GM21367 (cell line): ENCODE results near the gene SLC22A2.
"Not testable (repeated sequence)": the region's sequence is repeated elsewhere in the genome, so short reads cannot be mapped to it uniquely, and the experiment has no call there.

ENCODE experiments used
- ATAC-seq: cut with Tn5 transposase; IDR thresholded peaks from one replicate; pipeline ENCODE4 v1.9.1; 2021; ENCODE audit not compliant: unreplicated experiment

Gene SLC22A2

GRCh38 chr6:160258346-160259142, at the start of gene SLC22A2:
TSS of gene SLC22A2 (minus strand) at chr6:160258821. CDS start at chr6:160258757, 64 bp downstream.
- no peak for ATAC-seq

- no peak for ATAC-seq
Observed at GRCh38 chr6:160305926-160306713, 47.5 kb upstream of the SLC22A2 start.

GRCh38 chr6:160303806-160304205, 45.2 kb upstream of the SLC22A2 start:
- ATAC-seq = no peak

DNA sequence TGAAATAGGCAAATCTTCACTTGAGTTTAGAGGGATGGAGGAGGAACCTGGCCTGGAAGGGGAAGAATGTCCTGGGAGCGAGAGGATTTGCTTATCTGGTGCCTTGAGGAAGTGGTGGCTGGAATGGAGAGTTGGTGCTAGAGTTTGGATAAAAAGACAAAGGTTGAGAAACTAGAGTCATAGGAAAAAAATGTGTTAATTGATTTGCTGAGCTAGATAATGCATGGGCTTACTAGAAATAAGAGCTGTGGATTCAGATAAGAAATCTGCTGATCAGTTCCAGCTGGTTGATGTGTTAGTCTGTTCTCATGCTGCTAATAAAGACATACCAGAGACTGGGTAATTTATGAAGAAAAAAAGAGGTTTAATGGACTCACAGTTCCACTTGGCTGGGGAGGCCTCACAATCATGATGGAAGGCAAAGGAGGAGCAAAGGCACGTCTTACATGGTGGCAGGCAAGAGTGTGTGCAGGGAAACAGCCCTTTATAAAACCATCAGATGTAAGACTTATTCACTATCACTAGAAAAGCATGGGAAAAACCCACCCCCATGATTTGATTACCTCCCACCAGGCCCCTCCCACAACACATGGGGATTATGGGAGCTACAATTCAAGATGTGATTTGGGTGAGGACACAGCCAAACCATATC, 43.9 kb upstream of the SLC22A2 start:
- ATAC-seq = not testable (repeated sequence)

DNA sequence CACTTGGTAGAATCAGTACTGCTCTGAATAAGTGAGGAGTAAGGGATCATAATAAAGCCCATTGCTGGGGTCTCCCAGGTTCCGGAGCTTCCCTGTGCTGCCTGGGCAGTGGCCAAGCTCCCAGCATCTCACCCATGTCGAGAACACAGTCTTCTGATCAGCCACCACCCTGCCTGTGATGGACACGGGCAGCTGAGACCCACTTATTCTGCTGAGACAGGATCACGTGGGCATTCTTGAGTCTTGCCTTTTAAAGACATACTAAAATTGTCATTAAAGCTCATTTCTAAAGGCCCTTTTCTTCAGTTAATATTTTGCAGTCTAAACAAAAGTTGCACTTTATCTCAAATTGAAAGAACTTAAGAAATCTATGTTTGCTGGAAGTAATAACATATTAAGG, 42.7 kb upstream of the SLC22A2 start:
- no peak for ATAC-seq

- no peak for ATAC-seq
Observed at GRCh38 chr6:160300076-160300695, 41.6 kb upstream of the SLC22A2 start.

GRCh38 chr6:160299559-160299958, 40.9 kb upstream of the SLC22A2 start:
- ATAC-seq = no peak

GRCh38 chr6:160298121-160298520, 39.5 kb upstream of the SLC22A2 start:
- ATAC-seq = no peak

GRCh38 chr6:160297310-160297709, 38.7 kb upstream of the SLC22A2 start:
- ATAC-seq = no peak

GRCh38 chr6:160293844-160294243, 35.2 kb upstream of the SLC22A2 start:
- ATAC-seq = no peak

DNA sequence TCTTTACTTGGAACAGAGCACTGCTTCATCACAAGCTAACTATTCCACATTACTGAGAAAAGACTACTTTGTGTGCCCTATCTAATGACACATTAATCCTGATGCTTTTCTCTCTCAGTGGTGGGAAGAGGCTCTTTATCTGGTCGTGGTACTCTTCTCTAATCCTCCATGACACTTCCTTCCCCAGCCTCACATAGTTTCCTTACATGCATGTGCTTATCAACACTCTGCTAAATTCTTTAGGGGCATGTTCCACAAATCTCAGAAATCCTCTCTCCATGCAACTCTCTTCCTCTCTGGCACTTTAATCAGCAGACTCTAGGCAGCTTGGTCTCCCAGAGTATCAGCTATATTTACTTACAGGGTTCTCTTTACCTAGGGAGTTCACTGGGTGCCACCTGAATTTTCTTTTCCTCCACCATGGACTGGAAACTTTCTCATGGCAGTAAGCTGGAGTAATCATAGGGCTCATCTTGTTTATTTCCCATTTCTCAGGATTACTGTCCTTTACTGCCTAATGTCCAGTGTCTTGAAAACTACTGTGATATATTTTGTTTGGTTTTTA, 27.0 kb upstream of the SLC22A2 start:
- ATAC-seq = no peak

GRCh38 chr6:160284575-160284974, 26.0 kb upstream of the SLC22A2 start:
- ATAC-seq = no peak

DNA sequence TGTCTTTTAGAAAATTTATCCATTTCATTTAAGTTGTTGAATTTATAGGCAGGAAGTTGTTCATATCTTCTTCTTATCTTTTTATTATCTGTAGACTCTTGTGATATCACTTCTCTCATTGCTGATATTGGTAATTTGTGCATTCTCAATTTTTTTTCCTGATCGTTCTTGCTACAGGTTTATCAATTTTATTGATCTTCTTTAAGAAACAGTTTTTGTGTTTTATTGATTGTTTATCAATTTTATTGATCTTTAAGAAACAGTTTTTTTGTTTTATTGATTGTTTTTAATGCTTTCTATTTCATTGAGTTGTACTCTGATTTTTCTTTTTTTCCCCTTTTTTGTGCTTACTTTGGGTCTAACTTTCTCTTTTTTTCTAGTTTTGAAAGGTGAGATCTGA, 23.8 kb upstream of the SLC22A2 start:
- ATAC-seq = no peak

DNA sequence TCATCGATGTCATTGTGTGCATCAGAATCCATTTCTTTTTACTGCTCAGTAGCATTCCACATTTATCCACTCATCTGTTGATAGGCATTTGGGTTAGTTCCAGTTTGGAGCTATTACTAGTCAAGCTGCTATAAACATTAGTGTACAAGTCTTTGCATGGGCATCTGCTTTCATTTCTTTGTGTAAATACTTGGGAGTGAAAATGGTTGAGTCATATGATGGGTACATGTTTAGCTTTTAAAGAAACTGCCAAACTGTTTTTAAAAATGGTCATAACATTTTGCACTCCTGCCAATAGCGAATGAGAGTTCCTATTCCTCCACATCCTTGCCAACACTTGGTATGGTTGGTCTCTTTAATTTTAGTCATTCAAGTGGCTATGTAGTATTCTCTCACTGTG, 21.2 kb upstream of the SLC22A2 start:
- no peak for ATAC-seq

- ATAC-seq = no peak
Observed at GRCh38 chr6:160278786-160279310, 20.2 kb upstream of the SLC22A2 start.

GRCh38 chr6:160278311-160278710, 19.7 kb upstream of the SLC22A2 start:
- no peak for ATAC-seq

DNA sequence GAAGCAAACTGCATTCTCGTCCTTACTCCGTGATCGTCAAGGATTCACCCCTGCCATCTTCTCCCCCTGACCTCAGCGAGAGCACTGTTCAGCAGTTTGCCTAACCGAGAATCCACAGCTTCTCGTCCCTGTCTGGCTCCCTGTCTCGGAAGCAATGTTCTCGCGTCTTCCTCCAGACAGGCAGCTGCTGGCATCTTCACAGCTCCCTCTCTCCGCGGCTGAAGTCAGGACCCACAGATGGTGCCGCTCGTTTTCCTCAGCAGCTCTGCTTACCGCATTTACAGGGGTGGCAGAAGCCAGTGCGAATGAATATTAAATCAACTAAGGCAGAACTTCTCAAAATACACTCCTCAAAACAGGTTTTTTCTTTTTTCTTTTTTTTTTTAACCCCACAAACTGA, 18.9 kb upstream of the SLC22A2 start:
- no peak for ATAC-seq

DNA sequence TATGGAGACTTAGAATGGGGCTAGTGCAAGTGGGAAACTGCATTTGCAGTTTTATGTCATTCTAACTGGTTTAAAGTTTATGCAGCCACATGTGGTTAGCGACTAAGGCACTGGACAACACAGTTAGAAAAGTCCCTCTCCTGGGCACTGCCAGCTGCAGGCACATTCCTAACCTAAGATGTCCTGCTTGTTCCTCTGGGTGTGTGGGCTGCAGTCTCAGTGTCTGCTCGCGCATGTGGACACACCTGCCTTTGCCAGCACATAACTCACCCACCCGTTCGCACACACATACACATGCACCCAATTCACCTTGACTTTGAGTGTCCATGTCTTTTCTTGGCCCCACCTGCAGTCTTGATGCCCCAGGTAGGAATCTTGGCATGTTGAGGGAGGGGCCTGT, 18.5 kb upstream of the SLC22A2 start:
- no peak for ATAC-seq

GRCh38 chr6:160276126-160276525, 17.5 kb upstream of the SLC22A2 start:
- no peak for ATAC-seq

GRCh38 chr6:160275511-160276003, 16.9 kb upstream of the SLC22A2 start:
- no peak for ATAC-seq
